H1 (cell line): ENCODE results near the gene RAB1B. TPM values are rescaled to one million over a fixed set of nuclear protein-coding genes. Genes with fewer than 3 reads are reported as not detected.

ENCODE experiments used
- ASH2L ChIP-seq: fragments of 200-600, 300-600 bp; sonication (generic); IDR thresholded peaks from one replicate; pipeline ENCODE4 v1.7.1; 2017; ENCODE audit warnings: low read length
- BACH1 ChIP-seq: IDR thresholded peaks from 2 replicates; pipeline ENCODE4 v1.6.1; 2012; ENCODE audit warnings: low read length, improper control_type of control experiment
- CHD7 ChIP-seq: fragments of 300-600 bp; sonication (generic); IDR thresholded peaks from 2 replicates; pipeline ENCODE4 v1.7.1; 2012; ENCODE audit warnings: low read length, moderate library complexity, mild to moderate bottlenecking, inconsistent platforms; ENCODE audit not compliant: insufficient replicate concordance
- GABPA ChIP-seq: IDR thresholded peaks from 2 replicates; pipeline ENCODE4 v1.6.1; 2011; ENCODE audit warnings: mild to moderate bottlenecking, low read length, moderate library complexity, borderline replicate concordance; ENCODE audit not compliant: insufficient read depth
- NANOG ChIP-seq: IDR thresholded peaks from 2 replicates; pipeline ENCODE4 v1.6.1; 2011; ENCODE audit warnings: low read length, low read depth, mild to moderate bottlenecking, inconsistent platforms; ENCODE audit not compliant: insufficient read depth, poor library complexity, severe bottlenecking
- SIN3A ChIP-seq, 2 experiments: IDR thresholded peaks in 1 of 2; conservative IDR thresholded peaks in 1 of 2; 2 replicates each; pipeline ENCODE4 v1.6.1; 2011 to 2012; ENCODE audit warnings: low read length in 2 of 2, improper control_type of control experiment in 1 of 2, low read depth in 1 of 2, mild to moderate bottlenecking in 1 of 2
- polyA plus RNA-seq, 7 experiments: library from polyadenylated mRNA; depleted of rRNA in 3 of 7; stranded (reverse) in 5 of 7; unstranded in 2 of 7; fragments of >200 nt in 5 of 7; fragments of 200-250 nt in 2 of 7; gene quantifications; 1 replicate in 5 of 7; 2 replicates in 1 of 7; 4 replicates in 1 of 7; pipeline versions ENCODE4 v1.2.1 to v1.2.3, GENCODE V29; 2011 to 2013; ENCODE audit warnings: missing spikeins in 2 of 7, mixed read lengths in 2 of 7
- total RNA-seq: library from RNA; stranded (reverse); fragmentation: NEBNext Ultra II Directional; extraction: Animal tissue kit (Norgen Biotek cat#: 25700); gene quantifications from 2 replicates; pipeline ENCODE4 v1.2.1, GENCODE V29; 2021

The RAB1B gene
- total and polyA plus RNA-seq, 2 of the 8 experiments (the other 6 are each of a cell fraction or from before 2014, with no cell fraction given), result 100 to 217 TPM

GRCh38 chr11:66279092-66279734 is 10.8 kb downstream of the RAB1B start (continued):
- no peak for TF ChIP-seq CHD7
- TF ChIP-seq NANOG, result no peak
- no peak for TF ChIP-seq BACH1
- TF ChIP-seq ASH2L, result peak; percentile 30
- TF ChIP-seq SIN3A (conservative IDR thresholded peaks at IDR 0.05 in 1 of 2, IDR thresholded peaks at IDR 0.05 in 1 of 2; ENCODE audit: low read depth in 1 of 2, low read length in 2 of 2), result 0 out of 4 replicates have a peak, but pooled peaks of 1 of the 2 experiments have one; percentile 17
- TF ChIP-seq GABPA, result peak; percentile 48; the same call in 1 of the 2 replicates
